Nephron progenitor cell (in vitro differentiated cells): Measurements from ENCODE around the gene THUMPD2.

Source experiments
- DNase-seq: peaks from one replicate; pipeline ENCODE4 v3.0.0; 2021
- H3K27ac Mint-ChIP-seq: 2 replicates; pipeline ENCODE4 v1.8.0; 2021; ENCODE audit warnings: mild to moderate bottlenecking, moderate library complexity, mixed read lengths
- H3K27me3 Mint-ChIP-seq: 2 replicates; pipeline ENCODE4 v1.8.0; 2021; ENCODE audit warnings: mild to moderate bottlenecking, low read depth, mixed read lengths; ENCODE audit not compliant: poor library complexity
- H3K36me3 Mint-ChIP-seq: 2 replicates; pipeline ENCODE4 v1.8.0; 2021; ENCODE audit warnings: low read depth, mixed read lengths
- H3K4me1 Mint-ChIP-seq: 2 replicates; pipeline ENCODE4 v1.8.0; 2021; ENCODE audit warnings: mixed read lengths
- H3K4me3 Mint-ChIP-seq: 2 replicates; pipeline ENCODE4 v1.8.0; 2021; ENCODE audit warnings: mild to moderate bottlenecking, moderate library complexity, mixed read lengths
- H3K9me3 Mint-ChIP-seq: 2 replicates; pipeline ENCODE4 v1.8.0; 2021; ENCODE audit warnings: mild to moderate bottlenecking, moderate library complexity, mixed read lengths
- TF ChIP-seq, protein P1 (sequence below): fragments of 200-600 bp; sonication (generic); IDR thresholded peaks from 2 replicates; pipeline ENCODE4 v1.5.0; 2021; ENCODE audit warnings: antibody characterized with exemption

THUMPD2 gene

GRCh38 chr2:39689272-39689841, 89.7 kb downstream of the THUMPD2 start:
- no peak overlapping the region for H3K27ac Mint-ChIP-seq
- no peak for DNase-seq
- H3K27me3 Mint-ChIP-seq: no peaks in the 10 kb centered on the region
- H3K4me1 Mint-ChIP-seq: peaks cover 44% of the 10 kb centered on the region
- H3K4me3 Mint-ChIP-seq: no peak overlapping the region
- H3K9me3 Mint-ChIP-seq: peaks cover 12% of the 10 kb centered on the region
- peaks cover 25% of the 10 kb centered on the region for H3K36me3 Mint-ChIP-seq
- TF ChIP-seq, protein P1, sequence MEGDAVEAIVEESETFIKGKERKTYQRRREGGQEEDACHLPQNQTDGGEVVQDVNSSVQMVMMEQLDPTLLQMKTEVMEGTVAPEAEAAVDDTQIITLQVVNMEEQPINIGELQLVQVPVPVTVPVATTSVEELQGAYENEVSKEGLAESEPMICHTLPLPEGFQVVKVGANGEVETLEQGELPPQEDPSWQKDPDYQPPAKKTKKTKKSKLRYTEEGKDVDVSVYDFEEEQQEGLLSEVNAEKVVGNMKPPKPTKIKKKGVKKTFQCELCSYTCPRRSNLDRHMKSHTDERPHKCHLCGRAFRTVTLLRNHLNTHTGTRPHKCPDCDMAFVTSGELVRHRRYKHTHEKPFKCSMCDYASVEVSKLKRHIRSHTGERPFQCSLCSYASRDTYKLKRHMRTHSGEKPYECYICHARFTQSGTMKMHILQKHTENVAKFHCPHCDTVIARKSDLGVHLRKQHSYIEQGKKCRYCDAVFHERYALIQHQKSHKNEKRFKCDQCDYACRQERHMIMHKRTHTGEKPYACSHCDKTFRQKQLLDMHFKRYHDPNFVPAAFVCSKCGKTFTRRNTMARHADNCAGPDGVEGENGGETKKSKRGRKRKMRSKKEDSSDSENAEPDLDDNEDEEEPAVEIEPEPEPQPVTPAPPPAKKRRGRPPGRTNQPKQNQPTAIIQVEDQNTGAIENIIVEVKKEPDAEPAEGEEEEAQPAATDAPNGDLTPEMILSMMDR: no peak

DNA sequence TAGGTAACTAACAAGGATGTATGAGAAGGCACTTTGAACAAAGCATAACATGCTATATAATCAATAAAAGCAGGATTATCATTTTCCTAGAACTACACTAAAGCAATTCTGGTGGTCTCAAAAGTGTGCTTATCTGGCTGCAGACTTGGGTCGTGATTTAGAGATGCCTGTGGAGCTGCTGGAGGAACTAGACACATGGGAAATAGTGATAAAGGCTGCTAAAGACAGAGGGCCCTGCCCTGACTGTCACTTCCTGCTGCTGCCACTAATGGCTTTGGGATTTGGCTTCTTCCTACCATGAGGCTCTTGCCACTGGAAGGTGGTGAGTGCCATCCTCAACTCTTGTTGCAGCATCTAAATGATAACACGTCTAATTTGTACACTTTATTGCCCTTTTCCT, 90.9 kb downstream of the THUMPD2 start:
- peaks cover 37% of the 10 kb centered on the region for H3K4me1 Mint-ChIP-seq
- H3K4me3 Mint-ChIP-seq: no peak overlapping the region
- TF ChIP-seq, protein P1: no peak
- H3K27me3 Mint-ChIP-seq: no peaks in the 10 kb centered on the region
- no peak overlapping the region for H3K27ac Mint-ChIP-seq
- H3K36me3 Mint-ChIP-seq: peaks cover 25% of the 10 kb centered on the region
- H3K9me3 Mint-ChIP-seq: peaks cover 12% of the 10 kb centered on the region
- no peak for DNase-seq

- H3K27ac Mint-ChIP-seq: no peak overlapping the region
- peak; percentile 5 for DNase-seq
- no peak overlapping the region for H3K4me3 Mint-ChIP-seq
Measured at GRCh38 chr2:39686456-39686855, 92.6 kb downstream of the THUMPD2 start.

More at GRCh38 chr2:39686456-39686855, 92.6 kb downstream of the THUMPD2 start:
- peaks cover 32% of the 10 kb centered on the region for H3K4me1 Mint-ChIP-seq
- H3K36me3 Mint-ChIP-seq: peaks cover 19% of the 10 kb centered on the region
- TF ChIP-seq, protein P1: no peak
- no peaks in the 10 kb centered on the region for H3K27me3 Mint-ChIP-seq
- peaks cover 12% of the 10 kb centered on the region for H3K9me3 Mint-ChIP-seq
